Heart right ventricle (tissue), 16 donors: Measurements from ENCODE around the gene CYP11A1. TPM values are rescaled to one million over a fixed set of nuclear protein-coding genes. Genes with fewer than 3 reads are reported as not detected.

Source experiments
- ATAC-seq, 8 donors: fragments of 200-7000 bp; cut with Tn5 transposase; one replicate each; pipeline ENCODE4 v1.9.1; 2020; ENCODE audit warnings: mild to moderate bottlenecking in 8 of 8, moderate library complexity in 8 of 8, moderate number of reproducible peaks in 1 of 8
- DNase-seq, 2 donors: peaks; one replicate each; pipeline ENCODE4 v3.0.0-alpha.2; 2020
- H3K27ac ChIP-seq, 10 donors: fragments of 200-600 bp; sonication (generic) in 2 of 10; one replicate each; pipeline versions ENCODE4 v1.5.0 to v1.8.0; 2020 to 2022; ENCODE audit warnings: mild to moderate bottlenecking in 3 of 10
- H3K27me3 ChIP-seq, 7 donors: fragments of 200-600 bp; one replicate each; pipeline ENCODE4 v1.8.0; 2021 to 2022; ENCODE audit warnings: mild to moderate bottlenecking in 2 of 7
- H3K36me3 ChIP-seq, 9 donors: fragments of 200-600 bp; sonication (generic) in 1 of 9; one replicate each; pipeline versions ENCODE4 v1.5.0 to v1.8.0; 2020 to 2022; ENCODE audit warnings: mild to moderate bottlenecking in 2 of 9
- H3K4me1 ChIP-seq, 9 donors: fragments of 200-600 bp; sonication (generic) in 1 of 9; one replicate each; pipeline versions ENCODE4 v1.5.0 to v1.8.0; 2020 to 2022; ENCODE audit warnings: mild to moderate bottlenecking in 4 of 9
- H3K4me3 ChIP-seq, 10 donors: fragments of 200-600 bp; sonication (generic) in 2 of 10; one replicate each; pipeline versions ENCODE4 v1.5.0 to v1.8.0; 2020 to 2022; ENCODE audit warnings: mild to moderate bottlenecking in 7 of 10, moderate library complexity in 2 of 10
- H3K9me3 ChIP-seq, 11 donors: fragments of 200-600 bp in 10 of 11; sonication (generic) in 2 of 11; one replicate each; pipeline versions ENCODE4 v1.5.0 to v1.8.0; 2013 to 2022; ENCODE audit warnings: mild to moderate bottlenecking in 2 of 11, control low read depth in 1 of 11, moderate library complexity in 1 of 11
- CTCF ChIP-seq, 9 donors: fragments of 200-600 bp; sonication (generic) in 2 of 9; IDR thresholded peaks; one replicate each; pipeline versions ENCODE4 v1.5.0 to v1.8.0; 2021 to 2022; ENCODE audit warnings: antibody characterized with exemption in 9 of 9, mild to moderate bottlenecking in 5 of 9, moderate library complexity in 1 of 9
- WGBS, 2 donors: extraction: QIAGEN DNeasy Blood & Tissue Kit; methylation state at CpG; one replicate each; pipeline ENCODE4 v1.1.7; 2013; ENCODE audit warnings: inconsistent platforms in 1 of 2; 5-methylcytosine and 5-hydroxymethylcytosine counted together
- intact Hi-C, 10 donors: fragments of 100-400 bp; cut with DNase I; formaldehyde crosslinking; loops; one replicate each; pipeline versions ENCODE4 v1.11.1 to v1.14.2; 2022
- polyA plus RNA-seq, 2 donors: library from polyadenylated mRNA; stranded (reverse); fragments of 200-250 nt; gene quantifications; one replicate each; pipeline ENCODE4 v1.2.3, GENCODE V29; 2013
- total RNA-seq, 10 donors: library from RNA; stranded (reverse); fragmentation: NEBNext Ultra II Directional in 3 of 10; extraction: Animal tissue kit (Norgen Biotek cat#: 25700) in 3 of 10; gene quantifications; one replicate each; pipeline versions ENCODE4 v1.2.1 to v1.2.4, GENCODE V29; 2021 to 2023
- donor health status: Arrhythmogenic right ventricular cardiomyopathy.
- donor health status: ischemic (EF 13 %, LVEDD 7.1; RV severe dilation, severe dysfunction).
- donor health status: healthy with polysubstance abuse.
- donor health status: DM: no; HTN: yes; CAD: no.
- donor health status: DM: no; HTN: no; CAD: no.
- donor health status: ischemic (EF 25% LVEDD 6.9; RV normal size, moderate dysfunction).
- donor health status: ischemic (EF 25% LVEDD 5.7; RV mildly dilated, moderate dysfunction).
- donor health status: healthy.
- donor health status: DM: yes; HTN: yes; CAD: no.
- donor health status: Ischemic cardiomyopathy.
- donor health status: ischemic (EF 35%, LVEDD 5.7; RV mildly dilated, moderate dysfunction).
- donor health status: nonischemic (EF 11% LVEDD 7.7; RV severe dilation, severe dysfunction).
- donor health status: DM: yes; HTN: yes; CAD: no.
- donor health status: PGD.
- donor health status: ischemic (EF 29% LVEDD 5.4; RV normal size, mild dysfunction).
- donor health status: nonischemic (EF 23%, LVEDD 6.1; RV moderate dilation, normal function).

Gene CYP11A1
- total and polyA plus RNA-seq, 12 donors: 0.06 to 3.6 (median 2.1) TPM

- TF ChIP-seq CTCF (IDR thresholded peaks at IDR 0.05): no peak
- intact Hi-C loops: no loop called here
- no peaks in the 10 kb centered on the region for H3K4me1 ChIP-seq
- H3K9me3 ChIP-seq: no peaks in the 10 kb centered on the region
- ATAC-seq (no peak), DNase-seq (no peak)
- H3K4me3 ChIP-seq: no peak overlapping the region
- 93 to 96% methylated on average over 9 of the region's 9 CpGs for WGBS, 2 donors
- no peak overlapping the region for H3K27ac ChIP-seq
- no peaks in the 10 kb centered on the region for H3K27me3 ChIP-seq
- H3K36me3 ChIP-seq: no peaks in the 10 kb centered on the region
These were observed 28.1 kb downstream of the CYP11A1 start for GRCh38 chr15:74339371-74339770.

GRCh38 chr15:74338676-74339075 is 28.8 kb downstream of the CYP11A1 start:
- intact Hi-C loops: no loop called here
- ATAC-seq (no peak), DNase-seq (no peak)
- Histone ChIP-seq H3K4me1 (no peaks in the 10 kb centered on the region), H3K27me3 (no peaks in the 10 kb centered on the region), H3K27ac (no peak overlapping the region), H3K9me3 (no peaks in the 10 kb centered on the region), H3K36me3 (no peaks in the 10 kb centered on the region), H3K4me3 (no peak overlapping the region)
- TF ChIP-seq CTCF (IDR thresholded peaks at IDR 0.05): no peak
- 97 to 98% methylated on average over 5 of the region's 5 CpGs for WGBS, 2 donors

- no peaks in the 10 kb centered on the region for H3K4me1 ChIP-seq
- no peak for ATAC-seq
- no peak for TF ChIP-seq CTCF (IDR thresholded peaks at IDR 0.05)
- WGBS, 2 donors: 71 to 79% methylated on average over 4 of the region's 4 CpGs
- no peaks in the 10 kb centered on the region for H3K9me3 ChIP-seq
- H3K27me3 ChIP-seq: no peaks in the 10 kb centered on the region
- DNase-seq: no peak
- intact Hi-C loops: no loop called here
- H3K27ac ChIP-seq: no peak overlapping the region
- no peaks in the 10 kb centered on the region for H3K36me3 ChIP-seq
- no peak overlapping the region for H3K4me3 ChIP-seq
These were observed 29.7 kb downstream of the CYP11A1 start for GRCh38 chr15:74337607-74338211.

GRCh38 chr15:74337146-74337545 is 30.3 kb downstream of the CYP11A1 start:
- DNase-seq: no peak
- Histone ChIP-seq H3K27ac (no peak overlapping the region), H3K27me3 (no peaks in the 10 kb centered on the region), H3K36me3 (no peaks in the 10 kb centered on the region), H3K4me1 (no peaks in the 10 kb centered on the region), H3K9me3 (no peaks in the 10 kb centered on the region), H3K4me3 (no peak overlapping the region)
- TF ChIP-seq CTCF (IDR thresholded peaks at IDR 0.05): no peak
- ATAC-seq: no peak
- WGBS, 2 donors: 82 to 94% methylated on average over 5 of the region's 5 CpGs
- intact Hi-C loops: no loop called here
